HepG2 (cell line): ENCODE results near the gene EVA1A. TPM values are rescaled to one million over a fixed set of nuclear protein-coding genes. Genes with fewer than 3 reads are reported as not detected.

ENCODE experiments used
- ARID5B ChIP-seq: IDR thresholded peaks from 2 replicates; pipeline ENCODE4 v1.4.0; 2020; ENCODE audit warnings: mild to moderate bottlenecking, missing genetic modification reagents
- HBP1 ChIP-seq: IDR thresholded peaks from 2 replicates; pipeline ENCODE4 v1.6.1; 2016; ENCODE audit warnings: low read depth, control low read depth
- RARA ChIP-seq: IDR thresholded peaks from 2 replicates; pipeline ENCODE4 v1.6.1; 2016; ENCODE audit warnings: missing genetic modification reagents, missing compliant biosample characterization
- SMARCC2 ChIP-seq: fragments of 450-650 bp; IDR thresholded peaks from 2 replicates; pipeline ENCODE4 v1.6.1; 2017; ENCODE audit warnings: antibody characterized with exemption, mild to moderate bottlenecking
- SNRNP70 ChIP-seq: fragments of 200-400 bp; formaldehyde crosslinking; IDR thresholded peaks from 2 replicates; pipeline ENCODE4 v1.6.1; 2017; ENCODE audit warnings: mild to moderate bottlenecking, low read depth, low read length, moderate library complexity
- XRCC5 ChIP-seq: fragments of 200-400 bp; formaldehyde crosslinking; optimal IDR thresholded peaks from 2 replicates; pipeline ENCODE3; 2017; ENCODE audit warnings: mild to moderate bottlenecking, low read length
- ZEB1 ChIP-seq: IDR thresholded peaks from 2 replicates; pipeline ENCODE4 v1.6.1; 2012; ENCODE audit warnings: mild to moderate bottlenecking, low read depth, inconsistent platforms; ENCODE audit not compliant: insufficient replicate concordance
- ZFAT ChIP-seq: sonication (generic); formaldehyde crosslinking; conservative IDR thresholded peaks from 2 replicates; pipeline ENCODE4 v1.8.1; 2023; ENCODE audit warnings: missing genetic modification reagents, inconsistent platforms
- ZNF263 ChIP-seq: sonication (generic); formaldehyde crosslinking; IDR thresholded peaks from 2 replicates; pipeline ENCODE4 v1.4.0; 2020; ENCODE audit warnings: missing genetic modification reagents
- ZNF318 ChIP-seq: sonication (generic); formaldehyde crosslinking; IDR thresholded peaks from 2 replicates; pipeline ENCODE4 v1.4.0; 2020; ENCODE audit warnings: mild to moderate bottlenecking, missing genetic modification reagents
- ZNF784 ChIP-seq: sonication (generic); formaldehyde crosslinking; IDR thresholded peaks from 2 replicates; pipeline ENCODE4 v1.5.1; 2020; ENCODE audit warnings: missing genetic modification reagents, mild to moderate bottlenecking, borderline replicate concordance
- ZNF891 ChIP-seq: sonication (generic); formaldehyde crosslinking; IDR thresholded peaks from 2 replicates; pipeline ENCODE4 v1.5.0; 2020; ENCODE audit warnings: mild to moderate bottlenecking, missing genetic modification reagents
- polyA plus RNA-seq, 8 experiments: library from polyadenylated mRNA; depleted of rRNA in 3 of 8; stranded (reverse) in 7 of 8; unstranded in 1 of 8; fragments of >200 nt; fragmentation: Illumina TruSeq in 4 of 8; extraction: Trizol in 4 of 8; gene quantifications; 2 replicates each; pipeline versions ENCODE4 v1.2.1 to v1.2.3, GENCODE V29; 2011 to 2016; ENCODE audit warnings: low read depth in 4 of 8, missing spikeins in 1 of 8, mixed read lengths in 1 of 8; ENCODE audit not compliant: insufficient read depth in 1 of 8
- total RNA-seq, 5 experiments: library from RNA; depleted of rRNA; stranded (reverse); fragments of >200 nt; fragmentation: Illumina TruSeq; extraction: Trizol; gene quantifications; 2 replicates each; pipeline ENCODE4 v1.2.3, GENCODE V29; 2016; ENCODE audit warnings: low read depth in 1 of 5
- TF ChIP-seq, protein P1 (sequence below): sonication (generic); formaldehyde crosslinking; IDR thresholded peaks from 2 replicates; pipeline ENCODE4 v1.5.0; 2020; ENCODE audit warnings: mild to moderate bottlenecking, missing genetic modification reagents

EVA1A gene
- total and polyA plus RNA-seq, 2 of the 13 experiments (the other 11 are each of a cell fraction or from before 2014, with no cell fraction given) = 57.5 to 57.8 TPM

DNA sequence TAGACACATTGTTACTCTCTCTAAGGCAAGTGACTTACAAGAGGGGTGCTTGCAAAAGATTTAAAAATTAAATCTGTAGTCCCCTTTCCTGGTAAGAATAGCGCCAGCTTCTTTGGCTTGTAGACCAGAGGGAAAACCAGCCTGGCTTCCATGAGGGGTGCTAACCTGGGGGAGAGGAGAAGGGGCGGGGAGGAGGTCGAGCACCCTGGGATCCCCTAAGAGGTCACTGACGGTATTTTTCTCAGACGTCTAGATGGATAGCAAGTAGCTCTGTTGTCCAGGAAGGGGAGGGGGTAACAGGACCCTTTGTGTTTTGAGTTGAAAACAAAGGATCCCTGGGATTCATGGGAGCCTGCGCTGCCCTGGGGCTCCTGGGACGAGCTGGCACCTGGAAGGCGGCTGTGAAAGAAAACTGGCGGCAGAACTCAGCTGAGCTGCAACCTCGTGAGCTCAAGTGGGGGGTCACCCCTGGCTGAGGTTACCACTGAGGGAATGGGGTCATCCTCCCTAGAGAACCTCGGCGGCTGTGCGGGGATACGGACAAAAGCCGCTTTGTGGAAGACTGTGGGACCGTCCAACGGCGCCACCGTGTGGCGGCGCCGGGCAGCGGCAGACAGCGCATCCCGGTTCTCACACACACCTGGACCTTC lies 48.1 kb upstream of the EVA1A start (continued):
- TF ChIP-seq ZNF318 (CRISPR knock-in tag) = no peak
- no peak for TF ChIP-seq SMARCC2
- peak; percentile 53 for TF ChIP-seq ZNF263
- TF ChIP-seq ZNF891 (CRISPR knock-in tag) = peak; percentile 67; the same call in 1 of the 2 replicates
- TF ChIP-seq RARA (CRISPR knock-in tag) = peak; percentile 63
- TF ChIP-seq ZEB1 = peak; percentile 95
- TF ChIP-seq XRCC5 = peak; percentile 67
- TF ChIP-seq ARID5B (CRISPR knock-in tag) = peak; percentile 59
- TF ChIP-seq ZFAT (CRISPR knock-in tag) = no peak
- no peak for TF ChIP-seq HBP1 (CRISPR knock-in tag)
- TF ChIP-seq ZNF784 (CRISPR knock-in tag) = no peak
- TF ChIP-seq, protein P1, sequence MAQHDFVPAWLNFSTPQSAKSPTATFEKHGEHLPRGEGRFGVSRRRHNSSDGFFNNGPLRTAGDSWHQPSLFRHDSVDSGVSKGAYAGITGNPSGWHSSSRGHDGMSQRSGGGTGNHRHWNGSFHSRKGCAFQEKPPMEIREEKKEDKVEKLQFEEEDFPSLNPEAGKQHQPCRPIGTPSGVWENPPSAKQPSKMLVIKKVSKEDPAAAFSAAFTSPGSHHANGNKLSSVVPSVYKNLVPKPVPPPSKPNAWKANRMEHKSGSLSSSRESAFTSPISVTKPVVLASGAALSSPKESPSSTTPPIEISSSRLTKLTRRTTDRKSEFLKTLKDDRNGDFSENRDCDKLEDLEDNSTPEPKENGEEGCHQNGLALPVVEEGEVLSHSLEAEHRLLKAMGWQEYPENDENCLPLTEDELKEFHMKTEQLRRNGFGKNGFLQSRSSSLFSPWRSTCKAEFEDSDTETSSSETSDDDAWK (CRISPR knock-in tag) = no peak
- no peak for TF ChIP-seq SNRNP70
